VCaP (cell line): Measurements from ENCODE around the gene STAT3.
"Not testable (repeated sequence)": the region's sequence is repeated elsewhere in the genome, so short reads cannot be mapped to it uniquely, and the experiment has no call there.

ENCODE experiments used
- H3K27ac ChIP-seq: fragments of 450-650 bp; 2 replicates; pipeline ENCODE4 v1.5.1; 2017
- TF ChIP-seq, protein P1 (sequence below): fragments of 450-650 bp; conservative IDR thresholded peaks from 2 replicates; pipeline ENCODE4 v1.5.1; 2017; ENCODE audit warnings: mild to moderate bottlenecking, moderate library complexity

Gene STAT3

DNA sequence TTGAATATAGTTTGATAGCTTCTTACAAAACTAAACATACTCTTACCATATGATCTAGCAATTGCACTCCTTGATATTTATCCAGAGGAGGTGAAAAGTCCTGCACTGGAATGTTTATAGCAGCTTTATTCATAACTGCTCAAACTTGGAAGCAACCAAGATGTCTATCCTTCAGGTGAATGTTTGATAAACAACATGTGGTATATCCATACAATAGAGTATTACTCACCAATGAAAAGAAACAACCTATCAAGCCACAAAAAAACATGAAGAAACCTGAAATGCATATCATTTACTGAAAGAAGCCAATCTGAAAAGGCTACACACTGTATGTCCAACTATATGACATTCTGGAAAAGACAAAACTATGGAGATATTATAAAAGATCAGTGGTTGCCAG, 16.1 kb downstream of the STAT3 start:
- TF ChIP-seq, protein P1, sequence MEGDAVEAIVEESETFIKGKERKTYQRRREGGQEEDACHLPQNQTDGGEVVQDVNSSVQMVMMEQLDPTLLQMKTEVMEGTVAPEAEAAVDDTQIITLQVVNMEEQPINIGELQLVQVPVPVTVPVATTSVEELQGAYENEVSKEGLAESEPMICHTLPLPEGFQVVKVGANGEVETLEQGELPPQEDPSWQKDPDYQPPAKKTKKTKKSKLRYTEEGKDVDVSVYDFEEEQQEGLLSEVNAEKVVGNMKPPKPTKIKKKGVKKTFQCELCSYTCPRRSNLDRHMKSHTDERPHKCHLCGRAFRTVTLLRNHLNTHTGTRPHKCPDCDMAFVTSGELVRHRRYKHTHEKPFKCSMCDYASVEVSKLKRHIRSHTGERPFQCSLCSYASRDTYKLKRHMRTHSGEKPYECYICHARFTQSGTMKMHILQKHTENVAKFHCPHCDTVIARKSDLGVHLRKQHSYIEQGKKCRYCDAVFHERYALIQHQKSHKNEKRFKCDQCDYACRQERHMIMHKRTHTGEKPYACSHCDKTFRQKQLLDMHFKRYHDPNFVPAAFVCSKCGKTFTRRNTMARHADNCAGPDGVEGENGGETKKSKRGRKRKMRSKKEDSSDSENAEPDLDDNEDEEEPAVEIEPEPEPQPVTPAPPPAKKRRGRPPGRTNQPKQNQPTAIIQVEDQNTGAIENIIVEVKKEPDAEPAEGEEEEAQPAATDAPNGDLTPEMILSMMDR, result no peak
- H3K27ac ChIP-seq, result no peak overlapping the region

DNA sequence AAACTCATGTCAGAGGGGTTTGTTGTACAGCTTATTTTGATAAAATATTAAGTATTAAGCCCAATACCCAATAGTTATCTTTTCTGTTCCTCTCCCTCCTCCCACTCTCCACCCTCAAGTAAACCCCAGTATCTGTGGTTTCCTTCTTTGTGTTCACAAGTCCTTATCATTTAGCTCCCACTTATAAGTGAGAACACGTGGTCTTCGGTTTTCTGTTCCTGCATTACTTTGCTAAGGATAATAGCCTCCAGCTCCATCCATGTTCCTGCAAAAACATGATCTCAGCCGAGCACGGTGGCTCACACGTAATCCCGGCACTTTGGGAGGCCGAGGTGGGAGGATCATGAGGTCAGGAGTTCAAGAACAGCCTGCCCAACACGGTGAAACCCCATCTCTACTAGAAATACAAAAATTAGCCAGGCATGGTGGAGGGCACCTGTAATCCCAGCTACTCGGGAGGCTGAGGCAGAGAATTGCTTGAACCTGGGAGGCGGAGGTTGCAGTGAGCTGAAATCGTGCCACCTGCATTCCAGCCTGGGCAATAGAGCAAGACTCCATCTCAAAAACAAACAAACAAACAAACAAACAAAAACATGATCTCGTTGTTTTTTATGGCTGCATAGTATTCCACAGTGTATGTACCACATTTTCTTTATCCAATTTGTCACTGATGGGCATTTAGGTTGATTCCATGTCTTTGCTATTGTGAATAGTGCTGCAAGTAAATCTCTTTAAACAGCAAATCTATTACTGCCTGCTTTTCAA, 19.3 kb downstream of the STAT3 start:
- not testable (repeated sequence) for H3K27ac ChIP-seq

DNA sequence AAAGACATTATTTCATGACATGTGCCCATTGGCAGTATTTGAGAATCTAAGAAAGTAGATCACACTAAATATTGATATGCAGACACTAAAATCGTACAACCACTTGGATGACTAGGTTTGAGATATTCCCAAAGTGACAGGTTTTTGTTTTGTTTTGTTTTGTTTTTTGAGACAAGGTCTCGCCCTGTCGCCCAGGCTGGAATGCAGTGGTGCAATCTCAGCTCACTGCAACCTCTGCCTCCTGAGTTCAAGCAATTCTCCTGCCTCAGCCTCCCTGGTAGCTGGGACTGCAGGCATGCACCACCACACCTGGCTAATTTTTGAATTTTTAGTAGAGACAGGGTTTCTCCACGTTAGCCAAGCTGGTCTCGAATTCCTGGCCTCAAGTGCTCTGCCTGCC, 19.9 kb downstream of the STAT3 start:
- not testable (repeated sequence) for H3K27ac ChIP-seq

DNA sequence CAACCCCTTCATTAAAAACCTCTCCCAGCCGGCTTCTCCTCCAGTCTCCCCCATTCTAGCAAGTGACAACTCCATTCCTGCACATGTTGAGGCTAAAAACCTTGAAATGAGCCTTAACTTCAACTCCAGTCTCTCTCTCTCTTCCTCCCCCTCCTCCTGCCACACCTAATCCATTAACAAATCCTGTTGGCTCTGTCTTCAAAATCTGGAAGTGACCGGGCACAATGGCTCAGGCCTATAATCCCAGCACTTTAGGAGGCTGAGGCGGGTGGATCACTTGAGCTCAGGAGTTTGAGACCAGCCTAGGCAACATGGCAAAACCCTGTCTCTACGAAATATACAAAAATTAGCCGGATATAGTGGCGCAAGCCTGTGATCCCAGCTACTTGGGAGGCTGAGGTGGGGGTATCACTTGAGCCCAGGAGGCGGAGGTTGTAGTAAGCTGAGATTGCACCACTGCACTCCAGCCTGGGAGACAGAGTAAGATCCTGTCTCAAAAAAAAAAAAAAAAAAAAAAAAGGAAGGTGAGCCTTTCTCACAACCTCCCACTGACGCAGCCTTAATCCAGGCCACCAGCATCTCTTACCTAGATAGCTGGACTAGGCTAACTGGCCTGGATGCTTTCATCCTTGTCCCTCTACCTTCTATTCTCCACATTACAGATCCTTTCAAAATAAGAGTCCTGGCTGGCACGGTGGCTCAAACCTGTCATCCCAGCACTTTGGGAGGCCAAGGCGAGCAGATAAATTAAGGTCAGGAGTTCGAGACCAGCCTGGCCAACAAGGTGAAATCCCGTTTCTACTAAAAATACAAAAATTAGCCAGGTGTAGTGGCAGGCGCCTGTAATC, 21.8 kb downstream of the STAT3 start:
- not testable (repeated sequence) for H3K27ac ChIP-seq

DNA sequence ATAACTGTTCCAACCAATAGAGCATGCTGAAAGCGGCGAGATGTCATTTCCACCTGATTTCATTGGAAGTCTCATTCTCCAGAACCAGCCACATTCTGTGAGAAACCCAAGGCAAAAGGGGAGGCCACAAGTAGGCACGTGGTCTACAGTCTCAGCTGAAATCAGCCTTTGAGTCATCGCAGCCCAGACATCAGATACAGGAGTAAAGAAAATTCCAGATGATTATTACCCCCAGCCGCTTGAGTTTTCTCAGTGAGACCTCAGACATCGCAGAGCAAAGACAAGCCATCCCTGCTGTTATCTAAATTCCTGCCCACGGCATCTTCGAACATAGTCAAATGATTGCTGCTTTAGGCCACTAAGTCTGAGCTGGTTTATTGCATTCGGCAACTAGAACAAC, 23.1 kb downstream of the STAT3 start:
- no peak overlapping the region for H3K27ac ChIP-seq
- TF ChIP-seq, protein P1, result no peak

DNA sequence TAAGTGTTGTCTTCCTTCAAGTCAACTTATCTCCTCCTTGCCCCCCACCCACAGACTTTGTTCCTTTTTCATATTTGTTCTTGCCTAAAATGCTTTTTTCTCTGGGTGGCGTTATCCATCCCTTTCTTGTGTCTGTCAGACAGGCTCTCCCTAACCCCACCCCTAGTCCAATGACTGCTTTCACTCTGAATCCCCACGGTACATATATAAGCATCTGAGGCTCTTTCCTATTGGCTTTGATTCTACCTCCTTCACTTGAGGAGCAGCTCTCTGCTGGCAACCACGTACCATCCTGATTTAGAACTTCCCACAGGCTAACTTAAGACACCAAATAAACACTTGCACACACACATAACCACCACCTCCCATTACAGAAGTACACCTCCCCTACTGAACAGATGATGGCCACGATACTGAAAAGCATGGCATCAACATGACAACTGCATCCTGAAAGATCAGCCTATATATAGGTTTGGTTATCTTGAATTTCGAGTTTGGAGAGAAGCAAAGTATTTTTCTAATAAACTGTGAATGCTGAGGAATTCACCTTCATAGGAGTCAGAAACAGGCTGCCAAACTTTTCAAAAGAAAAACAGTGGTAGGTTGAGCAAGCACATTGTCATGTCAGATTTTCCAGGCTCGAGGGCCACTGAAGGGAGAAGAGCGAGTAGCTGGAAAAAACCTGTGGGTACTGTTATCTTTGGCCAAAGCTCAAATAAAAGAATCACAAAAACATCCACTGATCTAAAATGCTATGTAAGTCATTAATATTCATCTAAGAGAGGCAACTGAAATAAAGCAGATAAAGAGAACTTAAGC, 24.3 kb downstream of the STAT3 start:
- no peak overlapping the region for H3K27ac ChIP-seq
- TF ChIP-seq, protein P1, result no peak

DNA sequence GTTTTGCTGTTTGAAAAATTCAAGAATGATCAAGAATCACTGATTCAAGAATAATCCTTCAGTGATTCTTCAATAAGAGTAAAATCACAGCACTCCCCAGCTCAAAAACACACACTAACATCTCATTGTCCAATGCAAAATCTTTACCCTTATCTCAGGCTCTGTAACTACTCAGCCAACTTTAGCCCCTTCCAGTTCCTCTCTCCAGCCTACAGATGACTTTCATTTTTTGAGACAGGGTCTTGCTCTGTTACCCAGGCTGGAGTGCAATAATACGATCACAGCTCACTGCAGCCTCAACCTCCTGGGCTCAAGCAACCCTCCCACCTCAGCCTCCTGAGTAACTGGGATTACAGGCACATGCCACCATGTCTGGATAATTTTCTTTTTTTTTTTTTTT, 25.0 kb downstream of the STAT3 start:
- H3K27ac ChIP-seq, result no peak overlapping the region
- TF ChIP-seq, protein P1, result no peak

DNA sequence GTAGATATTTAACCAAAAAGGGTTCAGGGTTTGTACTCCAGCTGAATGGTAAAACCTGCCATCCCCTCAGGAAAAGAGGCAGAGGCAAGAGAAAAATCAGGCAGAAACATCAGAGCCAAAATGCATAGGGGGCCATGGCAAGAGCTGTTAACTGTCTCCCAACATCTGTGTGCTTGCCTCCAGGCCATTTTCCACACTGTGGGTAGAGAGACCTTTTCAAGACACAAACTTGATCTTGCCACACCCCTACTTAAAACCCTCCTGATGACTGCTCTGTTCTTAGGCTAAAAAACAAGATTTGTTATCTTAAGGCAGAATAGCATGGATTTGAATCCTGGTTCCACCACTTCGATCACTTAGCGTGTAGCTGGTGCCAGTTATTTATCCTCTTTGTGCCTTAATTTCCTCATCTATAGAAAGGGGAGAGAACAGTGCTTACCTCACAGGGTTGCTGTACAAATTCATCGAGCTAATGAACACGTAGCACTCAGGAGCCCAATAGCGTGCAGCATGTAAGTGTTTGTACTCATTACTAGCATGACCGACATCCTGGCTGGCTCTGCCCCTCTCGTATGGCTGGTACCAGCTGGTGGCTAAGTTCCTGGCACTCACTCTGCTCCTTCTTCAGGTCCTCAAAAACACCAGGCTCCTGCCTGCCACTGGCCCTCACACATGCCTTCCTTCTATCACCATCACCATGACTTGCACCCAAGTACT, 25.8 kb downstream of the STAT3 start:
- H3K27ac ChIP-seq, result no peak overlapping the region
- TF ChIP-seq, protein P1, result no peak
